H1 (cell line): ENCODE data around the gene RNF130. TPM values are rescaled to one million over a fixed set of nuclear protein-coding genes. Genes with fewer than 3 reads are reported as not detected.

Experiments
- CTCF ChIA-PET: fragments of 300-600 bp; sonication (Branson Sonifier 250); formaldehyde crosslinking; loops from one replicate; lab custom pipeline; 2021; ENCODE audit not compliant: partially characterized antibody; lab: Charles Lee
- POLR2A ChIA-PET: fragments of 300-600 bp; sonication (Branson Sonifier 250); formaldehyde crosslinking; loops from one replicate; lab custom pipeline; 2021; ENCODE audit warnings: inconsistent platforms; ENCODE audit not compliant: partially characterized antibody; lab: Charles Lee
- DNase-seq, 2 experiments: peaks; one replicate each; pipeline versions ENCODE4 v3.0.0 to v3.0.0-alpha.2; 2010 to 2022; ENCODE audit warnings: low spot score in 2 of 2, low read depth in 1 of 2, mixed read lengths in 1 of 2
- FAIRE-seq: peaks from 2 replicates; lab custom pipeline; 2011; peaks lifted over from hg19 to GRCh38; lab: Jason Lieb, UNC
- H2AFZ ChIP-seq: 2 replicates; pipeline ENCODE4 v1.8.1; 2012; ENCODE audit warnings: low read length, inconsistent platforms
- H2AK5ac ChIP-seq: 2 replicates; pipeline ENCODE4 v1.6.1; 2013; ENCODE audit warnings: low read depth, low read length
- H2BK120ac ChIP-seq: replicated peaks from 2 replicates; pipeline ENCODE3; 2013; ENCODE audit warnings: low read depth, low read length, inconsistent platforms
- H2BK12ac ChIP-seq: 2 replicates; pipeline ENCODE4 v1.6.1; 2013; ENCODE audit warnings: low read depth, low read length
- H2BK15ac ChIP-seq: 2 replicates; pipeline ENCODE4 v1.6.1; 2013; ENCODE audit warnings: low read length
- H2BK20ac ChIP-seq: 2 replicates; pipeline ENCODE4 v1.6.1; 2013; ENCODE audit warnings: low read length
- H2BK5ac ChIP-seq: 2 replicates; pipeline ENCODE4 v1.6.1; 2013; ENCODE audit warnings: low read depth, low read length
- H3K14ac ChIP-seq: 2 replicates; pipeline ENCODE4 v1.6.1; 2013; ENCODE audit warnings: inconsistent platforms; ENCODE audit not compliant: insufficient read length
- H3K18ac ChIP-seq: 2 replicates; pipeline ENCODE4 v1.6.1; 2013; ENCODE audit warnings: low read length; ENCODE audit errors: extremely low read depth
- H3K23ac ChIP-seq: 2 replicates; pipeline ENCODE4 v1.6.1; 2013; ENCODE audit warnings: inconsistent platforms; ENCODE audit not compliant: insufficient read length
- H3K23me2 ChIP-seq: 2 replicates; pipeline ENCODE4 v1.6.1; 2013; ENCODE audit warnings: low read depth, low read length
- H3K27ac ChIP-seq: 2 replicates; pipeline ENCODE4 v1.6.1; 2011; ENCODE audit warnings: low read depth, low read length, inconsistent platforms
- H3K27me3 ChIP-seq, 4 experiments: replicated peaks in 1 of 4; 1 replicate in 1 of 4; 2 replicates in 3 of 4; pipeline versions ENCODE4 v1.6.1 to v1.8.1; 2011 to 2013; ENCODE audit warnings: low read length in 3 of 4, mild to moderate bottlenecking in 3 of 4, inconsistent platforms in 2 of 4, mixed read lengths in 2 of 4, moderate library complexity in 1 of 4; ENCODE audit not compliant: control insufficient read depth in 3 of 4, insufficient read depth in 3 of 4; ENCODE audit errors: extremely low read depth in 1 of 4
- H3K36me3 ChIP-seq, 4 experiments: 2 replicates each; pipeline versions ENCODE4 v1.6.1 to v1.8.1; 2011 to 2013; ENCODE audit warnings: mild to moderate bottlenecking in 4 of 4, low read length in 3 of 4, moderate library complexity in 2 of 4, control low read depth in 1 of 4, inconsistent platforms in 1 of 4; ENCODE audit not compliant: insufficient read depth in 4 of 4, control insufficient read depth in 2 of 4
- H3K4ac ChIP-seq: replicated peaks from 2 replicates; pipeline ENCODE3; 2013; ENCODE audit warnings: low read length, low read depth, mixed read lengths, inconsistent platforms; ENCODE audit not compliant: insufficient read length
- H3K4me1 ChIP-seq, 4 experiments: replicated peaks in 1 of 4; 1 replicate in 1 of 4; 2 replicates in 3 of 4; pipeline versions ENCODE4 v1.6.1 to v1.8.1; 2011 to 2013; ENCODE audit warnings: low read length in 3 of 4, inconsistent platforms in 2 of 4, mixed read lengths in 1 of 4; ENCODE audit not compliant: insufficient read depth in 4 of 4, control insufficient read depth in 3 of 4
- H3K4me2 ChIP-seq, 2 experiments: 2 replicates each; pipeline versions ENCODE4 v1.6.1 to v1.8.1; 2011 to 2013; ENCODE audit warnings: low read depth in 2 of 2, low read length in 2 of 2, control low read depth in 1 of 2, inconsistent platforms in 1 of 2, mild to moderate bottlenecking in 1 of 2; ENCODE audit not compliant: insufficient read depth in 1 of 2
- H3K4me3 ChIP-seq, 4 experiments: fragments of 200-600, 300-600 bp in 1 of 4; sonication (generic), shearing (Covaris generic), sonication (Bioruptor Twin) in 1 of 4; 2 replicates each; pipeline versions ENCODE4 v1.5.1 to v1.8.1; 2011 to 2016; ENCODE audit warnings: low read length in 4 of 4, low read depth in 3 of 4, control low read depth in 2 of 4, inconsistent platforms in 2 of 4, mild to moderate bottlenecking in 2 of 4, mixed read lengths in 1 of 4, moderate library complexity in 1 of 4; ENCODE audit not compliant: insufficient read depth in 2 of 4; ENCODE audit errors: extremely low read depth in 1 of 4
- H3K56ac ChIP-seq: replicated peaks from 2 replicates; pipeline ENCODE3; 2013; ENCODE audit warnings: low read depth, mild to moderate bottlenecking, mixed read lengths, low read length, inconsistent platforms; ENCODE audit not compliant: insufficient read length
- H3K79me1 ChIP-seq: 2 replicates; pipeline ENCODE4 v1.6.1; 2013; ENCODE audit warnings: low read depth, low read length, control low read depth
- H3K79me2 ChIP-seq, 2 experiments: 2 replicates each; pipeline versions ENCODE4 v1.6.1 to v1.8.1; 2012 to 2013; ENCODE audit warnings: low read length in 2 of 2, mild to moderate bottlenecking in 2 of 2, inconsistent platforms in 1 of 2; ENCODE audit not compliant: insufficient read depth in 2 of 2, control insufficient read depth in 1 of 2
- H3K9ac ChIP-seq, 4 experiments: replicated peaks in 1 of 4; 1 replicate in 1 of 4; 2 replicates in 3 of 4; pipeline versions ENCODE4 v1.6.1 to v1.8.1; 2011 to 2013; ENCODE audit warnings: low read depth in 3 of 4, low read length in 3 of 4, control low read depth in 2 of 4, mild to moderate bottlenecking in 2 of 4, moderate library complexity in 2 of 4, inconsistent platforms in 1 of 4; ENCODE audit errors: extremely low read depth in 1 of 4
- H3K9me3 ChIP-seq, 2 experiments: 2 replicates each; pipeline versions ENCODE4 v1.6.1 to v1.8.1; 2012 to 2013; ENCODE audit warnings: mild to moderate bottlenecking in 2 of 2, moderate library complexity in 2 of 2, control low read depth in 1 of 2, inconsistent platforms in 1 of 2, low read depth in 1 of 2, low read length in 1 of 2, mixed read lengths in 1 of 2; ENCODE audit not compliant: insufficient read depth in 2 of 2
- H4K20me1 ChIP-seq, 2 experiments: replicated peaks in 1 of 2; 2 replicates each; pipeline versions ENCODE3 to v1.8.1; 2011 to 2013; ENCODE audit warnings: inconsistent platforms in 2 of 2, low read length in 2 of 2, mild to moderate bottlenecking in 1 of 2; ENCODE audit not compliant: insufficient read depth in 2 of 2, control insufficient read depth in 1 of 2
- H4K5ac ChIP-seq: 2 replicates; pipeline ENCODE4 v1.6.1; 2013; ENCODE audit warnings: low read length, low read depth, mixed read lengths, inconsistent platforms; ENCODE audit not compliant: insufficient read length
- H4K8ac ChIP-seq: 2 replicates; pipeline ENCODE4 v1.8.0; 2013; ENCODE audit warnings: mild to moderate bottlenecking, moderate library complexity, low read length, inconsistent platforms; ENCODE audit not compliant: insufficient read depth; ENCODE audit errors: extremely low read depth
- H4K91ac ChIP-seq: replicated peaks from 2 replicates; pipeline ENCODE3; 2013; ENCODE audit warnings: low read length, mixed read lengths, inconsistent platforms; ENCODE audit not compliant: insufficient read length
- CEBPB ChIP-seq: IDR thresholded peaks from 2 replicates; pipeline ENCODE4 v1.6.1; 2012; ENCODE audit warnings: low read depth, low read length
- CHD2 ChIP-seq: IDR thresholded peaks from 2 replicates; pipeline ENCODE4 v1.6.1; 2012; ENCODE audit warnings: low read length, improper control_type of control experiment
- MAFK ChIP-seq: IDR thresholded peaks from 2 replicates; pipeline ENCODE4 v1.6.1; 2012; ENCODE audit warnings: low read depth, mild to moderate bottlenecking, improper control_type of control experiment, low read length
- NRF1 ChIP-seq: IDR thresholded peaks from 2 replicates; pipeline ENCODE4 v1.6.1; 2011; ENCODE audit warnings: mild to moderate bottlenecking, low read depth, low read length, improper control_type of control experiment
- POLR2A ChIP-seq, 2 experiments: IDR thresholded peaks; 1 replicate in 1 of 2; 2 replicates in 1 of 2; pipeline ENCODE4 v1.6.1; 2011; ENCODE audit warnings: low read depth in 2 of 2, low read length in 2 of 2, mild to moderate bottlenecking in 2 of 2; ENCODE audit errors: control extremely low read depth in 1 of 2
- SRF ChIP-seq: IDR thresholded peaks from 2 replicates; pipeline ENCODE4 v1.6.1; 2011; ENCODE audit warnings: mild to moderate bottlenecking, low read depth, low read length, moderate library complexity
- TCF12 ChIP-seq: IDR thresholded peaks from 2 replicates; pipeline ENCODE4 v1.6.1; 2011; ENCODE audit warnings: low read depth, mild to moderate bottlenecking, low read length
- YY1 ChIP-seq: IDR thresholded peaks from 2 replicates; pipeline ENCODE4 v1.6.1; 2011; ENCODE audit warnings: low read depth, mild to moderate bottlenecking, low read length
- WGBS, 2 experiments: shearing (Covaris generic) in 1 of 2; methylation state at CpG; one replicate each; pipeline versions ENCODE4 v1.1.6 to v1.1.7; 2013 to 2015; ENCODE audit warnings: low lambda C conversion rate in 2 of 2, mixed read lengths in 2 of 2, inconsistent platforms in 1 of 2, low coverage in 1 of 2, missing lambda C conversion rate in 1 of 2; ENCODE audit not compliant: insufficient replicate concordance in 2 of 2, insufficient coverage in 1 of 2, insufficient read length in 1 of 2; ENCODE audit errors: extremely low coverage in 1 of 2, missing lambda C conversion rate in 1 of 2; 5-methylcytosine and 5-hydroxymethylcytosine counted together
- polyA plus RNA-seq, 7 experiments: library from polyadenylated mRNA; depleted of rRNA in 3 of 7; stranded (reverse) in 5 of 7; unstranded in 2 of 7; fragments of >200 nt in 5 of 7; fragments of 200-250 nt in 2 of 7; gene quantifications; 1 replicate in 5 of 7; 2 replicates in 1 of 7; 4 replicates in 1 of 7; pipeline versions ENCODE4 v1.2.1 to v1.2.3, GENCODE V29; 2011 to 2013; ENCODE audit warnings: missing spikeins in 2 of 7, mixed read lengths in 2 of 7
- total RNA-seq: library from RNA; stranded (reverse); fragmentation: NEBNext Ultra II Directional; extraction: Animal tissue kit (Norgen Biotek cat#: 25700); gene quantifications from 2 replicates; pipeline ENCODE4 v1.2.1, GENCODE V29; 2021
- TF ChIP-seq, protein P1 (sequence below): IDR thresholded peaks from 2 replicates; pipeline ENCODE4 v1.6.1; 2012; ENCODE audit warnings: inconsistent platforms

RNF130 gene
- total and polyA plus RNA-seq, 2 of the 8 experiments (the other 6 are each of a cell fraction or from before 2014, with no cell fraction given), result 65.1 to 70.0 TPM

DNA sequence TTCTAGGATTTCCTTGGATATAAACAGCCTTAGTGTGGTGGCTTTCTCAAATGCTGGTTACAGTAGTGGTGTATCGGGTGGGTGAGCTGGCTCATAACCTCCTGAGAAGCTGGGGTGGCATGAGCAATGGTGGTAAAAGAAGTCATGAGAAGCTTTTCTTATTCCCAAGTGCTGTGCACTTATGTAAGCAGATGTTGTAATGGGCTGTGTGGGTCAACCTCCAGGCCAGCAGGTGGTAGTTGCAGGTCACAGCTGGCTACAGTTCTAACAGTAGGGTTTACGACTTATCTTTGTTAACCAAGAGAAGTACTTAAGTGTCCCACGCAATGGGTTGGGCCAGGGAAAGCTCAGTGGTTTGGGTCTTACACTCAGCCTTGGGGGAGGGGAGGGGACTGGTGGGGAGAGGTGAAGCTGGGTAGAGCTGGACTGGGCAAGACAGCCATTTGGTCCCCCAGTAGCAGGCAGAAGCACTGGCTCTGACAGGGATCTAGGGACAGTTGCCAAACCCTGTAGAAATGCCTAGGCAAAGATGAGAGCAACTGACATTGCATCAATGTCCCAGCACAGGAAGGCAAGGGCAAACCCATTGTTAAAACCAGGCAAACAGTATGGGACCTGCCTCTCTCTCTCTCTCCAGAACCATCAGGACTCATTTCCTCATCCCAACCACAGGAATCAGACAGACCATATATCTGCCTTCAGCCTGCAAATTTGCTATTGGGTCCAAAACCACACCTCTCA, 76.8 kb downstream of the RNF130 start:
- H2BK20ac ChIP-seq, result no peak overlapping the region
- H3K79me1 ChIP-seq, result no peaks in the 10 kb centered on the region
- H4K91ac ChIP-seq, result no peak overlapping the region
- H3K56ac ChIP-seq, result no peak overlapping the region
- DNase-seq, result no peak
- no peak overlapping the region for H4K8ac ChIP-seq
- H2AFZ ChIP-seq, result no peak overlapping the region
- FAIRE-seq, result no peak
- POLR2A ChIA-PET, result no interaction called here
- no peaks in the 10 kb centered on the region for H4K20me1 ChIP-seq
- H2BK5ac ChIP-seq, result no peak overlapping the region
- WGBS, 2 experiments, result 90% methylated on average over 3 of the region's 3 CpGs; no CpG with 5 or more reads in 1 of the 2 experiments
- H3K18ac ChIP-seq, result no peak overlapping the region; the same call in 1 of the 2 replicates
- H3K4ac ChIP-seq, result no peak overlapping the region
- H3K4me2 ChIP-seq, result no peak overlapping the region
- no peak overlapping the region for H2BK120ac ChIP-seq
- H3K14ac ChIP-seq, result no peak overlapping the region
- H4K5ac ChIP-seq, result no peak overlapping the region
- no peaks in the 10 kb centered on the region for H3K79me2 ChIP-seq
- TF ChIP-seq CHD2 (no peak), SRF (no peak), NRF1 (no peak), CEBPB (no peak), POLR2A (IDR thresholded peaks at IDR 0.05; ENCODE audit: control extremely low read depth in 1 of 2, low read depth in 2 of 2, low read length in 2 of 2) (no peak), YY1 (no peak), MAFK (no peak), TCF12 (no peak)
- TF ChIP-seq, protein P1, sequence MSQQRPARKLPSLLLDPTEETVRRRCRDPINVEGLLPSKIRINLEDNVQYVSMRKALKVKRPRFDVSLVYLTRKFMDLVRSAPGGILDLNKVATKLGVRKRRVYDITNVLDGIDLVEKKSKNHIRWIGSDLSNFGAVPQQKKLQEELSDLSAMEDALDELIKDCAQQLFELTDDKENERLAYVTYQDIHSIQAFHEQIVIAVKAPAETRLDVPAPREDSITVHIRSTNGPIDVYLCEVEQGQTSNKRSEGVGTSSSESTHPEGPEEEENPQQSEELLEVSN, result no peak
- H3K9me3 ChIP-seq, result peaks cover 0 to 8% of the 10 kb centered on the region in 2 experiments; a peak in 3 of 4 replicates
- H3K27ac ChIP-seq, result no peak overlapping the region
- no peak overlapping the region for H3K23ac ChIP-seq
- H3K23me2 ChIP-seq, result no peaks in the 10 kb centered on the region
- H3K4me1 ChIP-seq, result no peaks in the 10 kb centered on the region
- H3K9ac ChIP-seq, result no peak overlapping the region
- CTCF ChIA-PET, result interaction anchor here (1.2 to 2.2 kb wide), 4 partner anchors 19 to 97 kb away, joined by 3 to 6 read pairs (median 4); no protein-coding TSS in a partner anchor
- H2BK12ac ChIP-seq, result no peak overlapping the region
- H3K27me3 ChIP-seq, result no peaks in the 10 kb centered on the region
- no peak overlapping the region for H2AK5ac ChIP-seq
- H3K36me3 ChIP-seq, result peaks cover 0 to 8% (median 0%) of the 10 kb centered on the region in 4 experiments; a peak in 1 of 8 replicates
- H3K4me3 ChIP-seq, result no peak overlapping the region
- H2BK15ac ChIP-seq, result no peak overlapping the region
